GM19467 (cell line): ENCODE results near the gene RBP4.
"Not testable (repeated sequence)": the region's sequence is repeated elsewhere in the genome, so short reads cannot be mapped to it uniquely, and the experiment has no call there.

Experiments
- ATAC-seq: cut with Tn5 transposase; IDR thresholded peaks from one replicate; pipeline ENCODE4 v1.9.1; 2021; ENCODE audit warnings: mild to moderate bottlenecking, moderate library complexity; ENCODE audit not compliant: unreplicated experiment

RBP4 gene

GRCh38 chr10:93567277-93568104, 33.5 kb downstream of the RBP4 start:
- no peak for ATAC-seq

- no peak for ATAC-seq
Measured at GRCh38 chr10:93566435-93567276, 34.4 kb downstream of the RBP4 start, which contains the start of gene FFAR4. TSS of gene FFAR4 (plus strand) at chr10:93566665. CDS start at chr10:93566721, 56 bp downstream.

- ATAC-seq, result no peak
Measured at GRCh38 chr10:93565446-93565845, 35.6 kb downstream of the RBP4 start.

- ATAC-seq, result no peak
Measured at GRCh38 chr10:93560541-93560940, 40.5 kb downstream of the RBP4 start.

- no peak for ATAC-seq
Measured at GRCh38 chr10:93559490-93559889, 41.5 kb downstream of the RBP4 start.

GRCh38 chr10:93554760-93555432, 46.1 kb downstream of the RBP4 start:
- peak; percentile 71 for ATAC-seq

GRCh38 chr10:93554316-93554663, 46.7 kb downstream of the RBP4 start:
- ATAC-seq, result no peak

- no peak for ATAC-seq
Measured at GRCh38 chr10:93553482-93554315, 47.3 kb downstream of the RBP4 start.

GRCh38 chr10:93552780-93553179, 48.3 kb downstream of the RBP4 start:
- no peak for ATAC-seq

GRCh38 chr10:93550606-93551005, 50.4 kb downstream of the RBP4 start:
- no peak for ATAC-seq

GRCh38 chr10:93548376-93549071, 52.5 kb downstream of the RBP4 start:
- ATAC-seq, result no peak

GRCh38 chr10:93547522-93547921, 53.5 kb downstream of the RBP4 start:
- ATAC-seq, result no peak

- ATAC-seq, result not testable (repeated sequence)
Measured at GRCh38 chr10:93546995-93547394, 54.0 kb downstream of the RBP4 start.

GRCh38 chr10:93542358-93542791, 58.7 kb downstream of the RBP4 start:
- ATAC-seq, result no peak
